Measurements from ENCODE around the gene AMHR2.
"Not testable (repeated sequence)": the region's sequence is repeated elsewhere in the genome, so short reads cannot be mapped to it uniquely, and the experiment has no call there.

Gene AMHR2

GRCh38 chr12:53413485-53414204 lies 10.0 kb upstream of the AMHR2 start:
- in situ Hi-C loops (cut with MboI; ENCODE audit: low pct_unique_long_range_greater_than_20kb, low sequenced_read_pairs): no loop called here
- no peak for DNase-seq

- no peak for DNase-seq
- in situ Hi-C loops (cut with MboI; ENCODE audit: low pct_unique_long_range_greater_than_20kb, low sequenced_read_pairs): no loop called here
Measured at GRCh38 chr12:53414756-53415417, 8.8 kb upstream of the AMHR2 start.

GRCh38 chr12:53415752-53416389 lies 7.8 kb upstream of the AMHR2 start:
- DNase-seq; in situ Hi-C loops (cut with MboI; ENCODE audit: low pct_unique_long_range_greater_than_20kb, low sequenced_read_pairs): not testable (repeated sequence)

- in situ Hi-C loops (cut with MboI; ENCODE audit: low pct_unique_long_range_greater_than_20kb, low sequenced_read_pairs): not testable (repeated sequence)
- DNase-seq: peak; percentile 92
Measured at GRCh38 chr12:53417291-53417816, 6.3 kb upstream of the AMHR2 start.

GRCh38 chr12:53418221-53418620 lies 5.4 kb upstream of the AMHR2 start:
- DNase-seq: no peak
- in situ Hi-C loops (cut with MboI; ENCODE audit: low pct_unique_long_range_greater_than_20kb, low sequenced_read_pairs): no loop called here

- in situ Hi-C loops (cut with MboI; ENCODE audit: low pct_unique_long_range_greater_than_20kb, low sequenced_read_pairs): no loop called here
- no peak for DNase-seq
Measured at GRCh38 chr12:53419756-53420155, 3.9 kb upstream of the AMHR2 start.

DNA sequence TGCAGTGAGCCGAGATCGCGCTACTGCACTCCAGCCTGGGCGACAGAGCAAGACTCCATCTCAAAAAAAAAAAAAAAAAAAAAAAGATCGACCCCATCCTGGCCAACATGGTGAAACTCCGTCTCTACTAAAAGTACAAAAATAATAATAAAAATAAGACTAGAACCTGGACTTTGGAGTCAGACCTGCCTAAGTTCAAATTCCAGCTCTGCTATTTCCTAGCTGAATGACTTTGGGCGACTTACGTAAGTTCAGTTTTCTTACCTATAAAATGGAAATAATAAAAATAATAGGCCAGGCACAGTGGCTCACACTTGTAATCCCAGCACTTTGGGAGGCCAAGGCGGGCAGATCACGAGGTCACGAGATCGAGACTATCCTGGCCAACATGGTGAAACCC lies 1.4 kb upstream of the AMHR2 start:
- DNase-seq; in situ Hi-C loops (cut with MboI; ENCODE audit: low pct_unique_long_range_greater_than_20kb, low sequenced_read_pairs): not testable (repeated sequence)

- in situ Hi-C loops (cut with MboI; ENCODE audit: low pct_unique_long_range_greater_than_20kb, low sequenced_read_pairs): no loop called here
- no peak for DNase-seq
Measured at GRCh38 chr12:53424626-53425514, 1.2 kb downstream of the AMHR2 start.

GRCh38 chr12:53425515-53426150 lies 2.0 kb downstream of the AMHR2 start:
- no peak for DNase-seq
- in situ Hi-C loops (cut with MboI; ENCODE audit: low pct_unique_long_range_greater_than_20kb, low sequenced_read_pairs): no loop called here

DNA sequence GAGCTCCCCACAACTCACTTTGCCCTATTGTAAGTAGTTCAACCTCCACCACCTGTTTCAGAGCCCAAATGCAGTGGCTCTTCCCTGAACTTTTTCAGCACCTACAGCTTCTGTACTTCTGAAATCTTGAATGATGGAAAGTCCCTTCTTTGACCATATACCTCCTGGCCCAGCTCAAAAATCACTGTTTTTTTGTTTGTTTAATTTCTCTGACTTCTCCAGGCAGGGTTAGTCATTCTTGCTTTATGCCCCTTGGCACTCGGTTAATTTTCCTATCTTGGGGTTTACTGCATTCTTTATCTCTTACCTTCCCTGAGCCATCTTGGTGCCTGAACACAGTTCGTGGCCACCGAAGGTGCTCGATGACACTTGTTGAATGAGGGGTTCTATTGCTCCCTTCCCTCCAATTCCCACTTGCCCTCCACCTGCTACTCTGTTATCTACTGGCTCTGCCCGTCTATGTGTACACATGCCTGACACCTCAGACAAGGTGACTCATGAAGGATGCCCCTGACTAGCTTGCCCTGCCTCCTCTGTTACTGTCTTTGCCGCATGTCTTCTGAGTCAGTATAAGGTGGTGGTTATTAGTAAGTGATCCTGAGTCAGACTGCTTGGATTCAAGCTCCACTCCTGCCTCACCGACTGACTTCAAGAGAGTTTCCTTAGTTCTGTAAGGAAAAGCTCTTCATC lies 4.4 kb downstream of the AMHR2 start:
- in situ Hi-C loops (cut with MboI; ENCODE audit: low pct_unique_long_range_greater_than_20kb, low sequenced_read_pairs): no loop called here
- DNase-seq: no peak

DNA sequence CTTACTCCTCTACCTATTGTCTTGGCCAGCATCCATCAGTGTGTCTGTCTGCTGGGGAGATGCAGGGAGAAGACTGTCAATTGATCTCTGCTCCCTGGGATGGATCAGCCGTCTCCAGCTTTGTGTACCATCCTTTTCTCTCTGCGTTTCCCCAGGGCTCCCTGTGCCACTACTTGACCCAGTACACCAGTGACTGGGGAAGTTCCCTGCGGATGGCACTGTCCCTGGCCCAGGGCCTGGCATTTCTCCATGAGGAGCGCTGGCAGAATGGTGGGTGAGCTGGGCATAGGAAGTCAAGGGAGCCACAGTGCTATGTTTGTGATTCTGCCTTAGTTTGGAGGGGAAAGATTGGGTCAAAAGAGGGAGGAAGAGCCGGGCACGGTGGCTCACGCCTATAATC lies 5.1 kb downstream of the AMHR2 start:
- in situ Hi-C loops (cut with MboI; ENCODE audit: low pct_unique_long_range_greater_than_20kb, low sequenced_read_pairs): no loop called here
- no peak for DNase-seq

DNA sequence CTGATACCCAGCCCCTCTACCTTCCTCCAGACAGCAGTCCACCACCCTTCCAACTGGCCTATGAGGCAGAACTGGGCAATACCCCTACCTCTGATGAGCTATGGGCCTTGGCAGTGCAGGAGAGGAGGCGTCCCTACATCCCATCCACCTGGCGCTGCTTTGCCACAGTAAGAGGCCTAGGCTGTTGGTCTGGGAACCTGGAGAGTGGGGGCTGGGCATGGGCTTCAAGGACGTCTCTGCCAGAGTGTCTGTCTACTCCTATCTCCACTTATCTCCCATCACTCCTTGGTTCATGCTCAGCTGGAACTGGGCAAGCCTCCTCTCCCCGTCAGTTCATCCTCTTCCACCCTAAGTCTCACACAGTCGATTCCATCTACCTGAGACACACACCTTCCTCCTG lies 6.5 kb downstream of the AMHR2 start:
- no peak for DNase-seq
- in situ Hi-C loops (cut with MboI; ENCODE audit: low pct_unique_long_range_greater_than_20kb, low sequenced_read_pairs): no loop called here

- no peak for DNase-seq
- in situ Hi-C loops (cut with MboI; ENCODE audit: low pct_unique_long_range_greater_than_20kb, low sequenced_read_pairs): no loop called here
Measured at GRCh38 chr12:53431187-53431586, 7.5 kb downstream of the AMHR2 start.

DNA sequence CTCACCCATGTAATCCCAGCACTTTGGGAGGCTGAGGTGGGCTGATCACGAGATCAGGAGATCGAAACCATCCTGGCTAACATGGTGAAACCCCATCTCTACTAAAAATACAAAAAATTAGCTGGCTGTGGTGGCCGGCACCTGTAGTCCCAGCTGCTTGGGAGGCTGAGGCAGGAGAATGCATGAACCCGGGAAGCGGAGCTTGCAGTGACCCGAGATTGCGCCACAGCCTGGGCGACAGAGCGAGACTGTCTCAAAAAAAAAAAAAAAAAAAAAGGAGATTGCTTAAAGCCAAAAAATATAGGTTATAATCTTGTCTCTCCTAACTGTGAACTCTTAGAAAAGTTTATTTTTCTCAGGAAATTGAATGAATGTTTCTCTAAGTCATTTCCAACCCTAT lies 11.7 kb downstream of the AMHR2 start:
- in situ Hi-C loops (cut with MboI; ENCODE audit: low pct_unique_long_range_greater_than_20kb, low sequenced_read_pairs); DNase-seq: not testable (repeated sequence)

DNA sequence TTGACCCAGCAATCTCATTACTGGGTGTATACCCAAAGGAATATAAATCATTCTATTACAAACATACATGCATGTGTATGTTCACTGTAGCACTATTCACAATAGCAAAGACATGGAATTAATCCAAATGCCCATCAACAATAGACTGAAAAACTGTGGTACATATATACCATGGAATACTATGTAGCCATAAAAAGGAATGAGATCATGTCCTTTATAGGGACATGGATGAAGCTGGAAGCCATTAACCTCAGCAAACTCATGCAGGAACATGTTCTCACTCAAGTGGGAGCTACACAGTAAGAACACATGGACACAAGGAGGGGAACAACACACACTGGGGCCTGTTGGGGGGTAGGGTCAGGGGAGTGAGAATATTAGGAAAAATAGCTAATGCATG lies 15.9 kb downstream of the AMHR2 start:
- in situ Hi-C loops (cut with MboI; ENCODE audit: low pct_unique_long_range_greater_than_20kb, low sequenced_read_pairs); DNase-seq: not testable (repeated sequence)

GRCh38 chr12:53441040-53441833 lies 17.6 kb downstream of the AMHR2 start, which contains the start of gene PRR13:
TSS of gene PRR13 (plus strand) at chr12:53441734. CDS start at chr12:53442715, 981 bp downstream.
- in situ Hi-C loops (cut with MboI; ENCODE audit: low pct_unique_long_range_greater_than_20kb, low sequenced_read_pairs): no loop called here
- DNase-seq: peak; percentile 98

DNA sequence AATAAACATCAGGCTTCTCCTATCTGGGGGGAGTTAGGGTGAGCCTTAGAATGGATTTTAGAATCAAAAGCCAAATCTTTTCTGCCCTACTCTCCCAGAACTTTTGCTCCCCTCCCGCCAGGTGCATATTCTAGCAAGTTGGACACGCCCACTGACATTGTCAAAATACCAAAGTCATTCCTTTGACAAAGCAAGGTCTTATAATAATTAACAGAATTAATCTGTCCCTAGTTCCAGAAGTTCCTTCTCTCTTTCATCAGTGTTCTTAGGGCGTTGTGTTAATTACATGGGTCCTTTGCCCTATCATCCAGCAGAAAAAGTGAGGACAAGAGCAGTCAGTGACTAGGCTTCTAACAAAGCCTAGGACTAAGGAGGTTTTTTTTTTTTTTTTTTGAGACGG lies 20.3 kb downstream of the AMHR2 start:
- DNase-seq: no peak
- in situ Hi-C loops (cut with MboI; ENCODE audit: low pct_unique_long_range_greater_than_20kb, low sequenced_read_pairs): no loop called here
